ENCODE results near the gene ADAP2.
"Not testable (repeated sequence)": the region's sequence is repeated elsewhere in the genome, so short reads cannot be mapped to it uniquely, and the experiment has no call there.

The ADAP2 gene, protein sequence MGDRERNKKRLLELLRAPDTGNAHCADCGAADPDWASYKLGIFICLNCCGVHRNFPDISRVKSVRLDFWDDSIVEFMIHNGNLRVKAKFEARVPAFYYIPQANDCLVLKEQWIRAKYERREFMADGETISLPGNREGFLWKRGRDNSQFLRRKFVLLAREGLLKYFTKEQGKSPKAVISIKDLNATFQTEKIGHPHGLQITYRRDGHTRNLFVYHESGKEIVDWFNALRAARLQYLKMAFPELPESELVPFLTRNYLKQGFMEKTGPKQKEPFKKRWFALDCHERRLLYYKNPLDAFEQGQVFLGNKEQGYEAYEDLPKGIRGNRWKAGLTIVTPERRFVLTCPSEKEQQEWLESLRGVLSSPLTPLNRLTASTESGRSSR

DNA sequence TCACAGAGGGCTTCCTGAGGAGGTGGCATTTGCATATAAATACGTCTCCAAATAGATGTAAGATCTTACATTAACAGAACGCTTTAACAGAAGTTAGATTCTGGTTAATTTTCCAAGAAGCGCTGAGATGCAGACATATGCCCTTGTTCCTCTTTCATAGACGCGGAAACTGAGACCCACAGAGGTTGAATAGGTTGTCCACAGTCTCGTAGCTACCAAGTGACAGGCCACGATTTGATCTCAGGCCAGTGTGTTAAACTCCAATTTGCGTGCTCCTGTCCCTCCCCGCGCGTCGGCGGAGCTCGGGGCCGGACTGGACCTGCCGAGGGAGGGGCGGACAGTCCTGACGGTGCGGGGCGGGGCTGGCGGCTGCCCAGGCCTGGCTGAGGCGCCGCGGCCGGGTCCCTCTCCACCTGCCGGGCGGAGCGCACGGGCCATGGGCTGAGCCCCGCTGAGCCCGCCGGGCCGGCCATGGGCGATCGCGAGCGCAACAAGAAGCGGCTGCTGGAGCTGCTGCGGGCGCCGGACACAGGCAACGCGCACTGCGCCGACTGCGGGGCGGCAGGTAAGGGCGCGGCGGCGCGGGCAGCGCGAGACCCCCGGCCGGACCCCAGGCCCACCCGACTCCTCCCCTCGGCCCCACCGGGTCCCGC lies at the start of gene ADAP2:
Gene ADAP2, plus strand, starts transcription at position 402 of the 653 bp plus-strand sequence. Its CDS starts 70 bp downstream, at position 472.
- DNase-seq (ENCODE audit: low read depth in 2 of 2): no peak

DNA sequence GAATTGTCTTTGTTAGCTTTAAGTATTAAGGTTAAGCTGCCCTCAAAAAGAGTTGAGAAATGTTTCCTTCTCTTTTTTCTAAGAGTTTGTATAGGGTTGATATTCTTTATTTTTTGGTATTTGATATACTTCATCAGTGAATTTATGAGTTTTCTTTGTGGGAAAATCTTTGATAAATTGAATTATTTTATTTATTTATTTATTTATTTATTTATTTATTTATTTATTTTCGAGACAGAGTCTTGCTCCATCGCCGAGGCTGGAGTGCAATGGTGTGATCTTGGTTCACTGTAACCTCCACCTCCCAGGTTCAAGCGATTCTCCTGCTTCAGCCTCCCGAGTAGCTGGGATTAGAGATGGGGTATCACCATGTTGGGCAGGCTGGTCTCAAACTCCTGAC lies 35.6 kb upstream of the ADAP2 start:
- DNase-seq (ENCODE audit: low read depth in 2 of 2): no peak

DNA sequence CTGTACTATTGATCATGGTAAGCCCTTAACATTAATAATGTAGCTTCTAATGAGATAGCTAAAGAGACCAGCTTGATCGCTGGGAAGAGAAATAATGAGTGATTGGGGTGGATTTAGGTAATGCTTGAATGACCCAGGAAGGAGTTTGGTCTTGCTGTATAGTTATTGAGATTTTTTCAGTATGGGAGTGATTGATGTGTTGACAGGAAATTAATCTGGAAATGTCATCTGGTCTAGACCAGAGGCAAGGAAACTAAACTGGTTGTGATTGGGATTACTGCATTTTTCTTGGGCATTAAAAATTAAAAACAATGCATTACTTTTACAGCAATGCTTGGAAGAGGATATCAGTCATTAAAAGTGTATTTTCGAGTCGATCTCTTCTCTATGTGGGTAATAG lies 27.5 kb upstream of the ADAP2 start:
- DNase-seq (ENCODE audit: low read depth in 2 of 2): no peak

DNA sequence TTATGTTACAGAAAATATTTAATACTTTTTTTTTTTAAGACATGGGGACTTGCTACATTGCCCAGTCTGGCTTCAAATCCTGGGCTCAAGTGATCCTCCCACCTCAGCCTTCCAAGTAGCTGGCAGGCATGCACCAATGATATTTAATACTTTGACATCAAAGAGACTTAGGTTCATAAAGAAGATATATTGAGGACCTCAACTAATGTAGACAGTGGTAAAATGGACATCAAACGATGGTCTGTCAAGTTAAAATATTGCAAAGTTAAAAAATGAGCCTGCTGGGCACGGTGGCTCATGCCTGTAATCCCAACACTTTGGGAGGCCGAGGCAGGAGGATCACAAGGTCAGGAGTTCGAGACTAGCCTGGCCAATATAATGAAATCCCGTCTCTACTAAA lies 24.4 kb upstream of the ADAP2 start:
- DNase-seq (ENCODE audit: low read depth in 2 of 2): no peak

DNA sequence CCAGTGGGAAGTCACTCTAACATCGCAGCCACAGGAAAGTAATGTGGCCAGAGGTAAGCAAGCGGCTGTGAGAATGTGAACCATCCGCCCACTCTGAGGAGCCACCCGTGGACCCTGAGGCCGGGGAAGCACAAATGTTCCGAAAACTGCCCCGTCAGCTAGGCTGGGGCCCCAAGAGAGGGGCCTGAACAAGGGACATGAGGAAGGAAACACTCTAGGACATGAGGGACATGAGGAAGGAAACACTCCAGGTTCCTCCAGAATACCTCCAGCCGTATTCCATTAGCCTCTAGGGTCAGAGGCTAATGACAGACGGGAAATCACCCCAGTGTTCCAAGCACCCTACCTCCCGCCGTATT lies 16.0 kb upstream of the ADAP2 start:
- DNase-seq (ENCODE audit: low read depth in 2 of 2): no peak

DNA sequence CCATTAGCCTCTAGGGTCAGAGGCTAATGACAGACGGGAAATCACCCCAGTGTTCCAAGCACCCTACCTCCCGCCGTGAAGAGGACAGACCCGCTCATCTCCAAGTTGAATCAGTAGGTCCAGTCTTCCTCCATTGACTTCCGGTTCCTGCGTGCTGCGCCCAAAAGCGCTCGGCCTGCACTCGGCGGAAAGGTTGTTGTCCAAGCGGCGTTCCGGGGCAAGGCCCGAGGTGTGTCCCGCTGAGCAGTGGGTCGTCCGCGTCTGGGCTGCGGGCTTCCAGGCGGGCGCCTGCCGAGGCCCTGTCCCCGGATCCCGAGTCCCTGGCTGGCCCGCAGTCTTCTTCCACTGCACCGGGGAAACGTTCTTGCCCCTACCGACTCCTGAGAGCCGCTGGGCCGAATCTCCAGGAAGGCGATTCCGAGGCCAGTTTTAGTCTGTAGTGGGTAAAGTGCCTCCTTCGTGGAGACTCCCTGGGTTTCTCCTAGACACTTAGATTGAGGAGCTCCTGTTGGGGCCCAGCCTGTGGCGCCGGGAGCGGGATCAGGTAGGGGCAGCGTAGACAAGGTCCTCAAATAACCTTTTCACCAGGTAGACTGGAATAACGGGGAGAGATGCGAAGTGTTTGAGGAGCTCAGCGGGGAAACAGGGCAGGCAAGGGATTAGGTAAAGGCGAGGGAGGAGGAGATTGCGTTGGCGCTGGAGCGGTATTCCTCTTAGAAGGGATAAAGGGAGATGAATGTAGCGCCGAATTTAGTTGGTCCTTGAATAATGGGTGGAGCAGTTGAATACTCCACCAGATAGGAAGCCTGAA lies 15.4 kb upstream of the ADAP2 start, which contains the start of gene TEFM:
Gene TEFM, minus strand, starts transcription at position 138 of the 811 bp plus-strand sequence. Its CDS starts 40 bp downstream, at position 98.
- DNase-seq (ENCODE audit: low read depth in 2 of 2): peak; percentile 72 to 75

DNA sequence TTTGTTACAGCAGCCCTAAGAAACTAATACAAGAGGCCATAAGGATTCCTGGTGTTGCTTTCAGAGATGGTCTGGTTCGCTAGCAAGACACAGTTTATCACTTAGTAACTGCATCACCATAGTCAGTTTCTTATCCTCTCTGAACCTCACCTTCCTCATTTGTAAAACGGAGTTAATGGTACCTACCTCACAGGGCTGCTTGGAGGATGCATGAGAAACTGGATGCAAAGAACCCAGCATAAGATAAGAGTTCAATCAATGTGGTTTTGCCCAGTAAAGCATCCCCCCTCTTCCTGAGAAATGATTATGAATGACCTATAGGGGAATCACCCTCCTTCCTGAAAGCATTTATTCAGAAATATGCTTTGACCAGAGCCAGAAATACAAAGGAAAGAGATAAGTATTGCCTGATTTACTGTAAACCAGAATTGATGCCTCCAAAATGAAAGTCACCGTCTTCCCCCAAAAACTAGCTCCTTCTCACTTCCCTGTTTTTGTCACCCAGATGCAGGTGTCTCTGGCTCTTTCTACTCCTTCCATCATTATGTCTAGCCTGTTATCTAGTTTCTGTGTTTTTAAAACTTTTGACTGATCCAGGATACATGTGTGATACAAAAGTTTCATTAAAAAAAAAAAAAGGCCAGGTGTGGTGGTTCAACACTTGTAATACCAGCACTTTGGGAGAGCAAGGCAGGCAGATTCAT lies 12.9 kb upstream of the ADAP2 start:
- DNase-seq (ENCODE audit: low read depth in 2 of 2): no peak

DNA sequence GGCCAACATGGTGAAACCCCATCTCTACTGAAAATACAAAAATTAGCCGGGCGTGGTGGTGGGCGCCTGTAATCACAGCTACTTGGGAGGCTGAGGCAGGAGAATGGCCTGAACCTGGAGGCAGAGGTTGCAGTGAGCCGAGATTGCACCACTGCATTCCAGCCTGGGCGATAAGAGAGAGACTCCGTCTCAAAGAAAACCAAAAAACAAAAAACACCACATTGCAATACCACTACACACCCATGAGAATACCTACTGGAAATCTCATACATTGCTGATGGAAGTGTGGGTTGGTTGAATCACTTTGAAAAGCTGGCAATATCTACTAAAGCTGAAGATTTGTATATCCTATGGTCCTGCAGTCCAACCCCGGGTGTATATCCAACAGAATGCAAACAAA lies 11.6 kb upstream of the ADAP2 start:
- DNase-seq (ENCODE audit: low read depth in 2 of 2): not testable (repeated sequence)

DNA sequence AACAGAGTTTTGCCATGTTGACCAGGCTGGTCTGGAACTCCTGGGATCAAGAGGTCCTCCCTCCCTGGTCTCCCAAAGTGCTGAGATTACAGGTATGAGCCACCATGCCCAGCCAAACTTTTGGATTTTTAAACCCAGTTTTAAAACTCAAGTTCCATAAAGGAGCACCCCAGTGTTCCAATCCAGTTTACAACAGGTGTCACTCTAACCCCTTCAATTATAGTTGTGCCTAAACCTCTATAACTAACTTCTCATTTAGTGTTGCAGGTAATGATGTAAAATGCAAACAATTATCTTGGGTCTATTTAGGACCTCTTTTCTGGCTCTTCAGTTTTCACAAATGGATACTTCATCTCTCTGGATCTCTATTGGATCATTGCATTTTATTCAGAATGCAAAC lies 7.8 kb upstream of the ADAP2 start:
- DNase-seq (ENCODE audit: low read depth in 2 of 2): no peak

DNA sequence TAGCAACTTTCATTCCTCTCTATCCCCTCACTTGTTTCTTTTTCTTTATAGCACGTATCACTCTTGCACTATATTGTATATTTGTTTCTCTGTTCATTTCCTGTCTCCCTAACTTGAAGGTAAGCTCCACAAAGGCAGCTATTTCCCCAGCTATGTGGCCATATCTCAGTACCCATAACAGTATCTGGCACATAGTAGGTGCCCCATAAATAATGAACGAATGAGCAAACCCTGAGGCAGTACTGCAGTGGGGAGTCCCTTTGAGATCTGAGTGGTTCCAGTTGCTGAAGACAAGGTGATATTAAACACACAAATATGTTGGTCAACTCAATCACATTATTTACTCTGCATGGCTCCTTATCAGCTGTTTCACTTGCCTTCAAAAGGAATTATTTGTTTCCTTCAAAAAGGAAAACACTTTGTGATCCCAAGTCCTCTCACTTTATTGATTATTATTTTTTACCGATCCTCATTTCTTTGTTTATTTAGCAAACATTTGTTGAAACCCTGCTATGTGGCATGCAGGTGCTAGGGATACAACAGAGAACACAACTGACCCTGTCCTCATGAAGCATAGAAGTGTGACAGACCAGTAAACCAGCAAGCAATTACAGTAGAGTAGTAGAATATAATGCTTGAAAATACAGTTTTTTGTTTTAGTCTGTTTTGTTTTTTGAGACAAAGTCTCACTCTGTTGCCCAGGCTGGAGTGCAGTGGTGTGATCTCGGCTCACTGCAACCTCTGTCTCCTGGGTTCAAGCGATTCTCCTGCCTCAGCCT lies 5.7 kb upstream of the ADAP2 start:
- no peak for DNase-seq (ENCODE audit: low read depth in 2 of 2)

DNA sequence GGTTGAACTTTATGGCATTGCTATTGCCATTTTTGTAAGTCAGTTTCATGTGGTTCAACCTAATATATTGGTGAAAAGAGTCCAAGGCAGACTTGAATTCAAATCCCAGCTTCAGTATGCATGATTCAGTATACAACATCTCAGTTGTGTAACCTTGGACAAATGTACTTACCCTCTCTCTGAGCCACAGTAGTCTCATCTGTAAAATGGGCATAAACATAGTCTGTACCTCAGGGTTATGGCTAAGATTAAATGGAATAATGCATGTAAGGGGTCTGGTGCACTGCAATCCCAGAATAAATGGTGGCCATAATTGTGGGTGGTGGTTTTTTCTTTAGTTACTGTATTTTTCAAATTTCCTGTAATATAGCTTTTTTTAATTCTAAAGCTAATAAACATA lies 4.7 kb upstream of the ADAP2 start:
- DNase-seq (ENCODE audit: low read depth in 2 of 2): no peak

DNA sequence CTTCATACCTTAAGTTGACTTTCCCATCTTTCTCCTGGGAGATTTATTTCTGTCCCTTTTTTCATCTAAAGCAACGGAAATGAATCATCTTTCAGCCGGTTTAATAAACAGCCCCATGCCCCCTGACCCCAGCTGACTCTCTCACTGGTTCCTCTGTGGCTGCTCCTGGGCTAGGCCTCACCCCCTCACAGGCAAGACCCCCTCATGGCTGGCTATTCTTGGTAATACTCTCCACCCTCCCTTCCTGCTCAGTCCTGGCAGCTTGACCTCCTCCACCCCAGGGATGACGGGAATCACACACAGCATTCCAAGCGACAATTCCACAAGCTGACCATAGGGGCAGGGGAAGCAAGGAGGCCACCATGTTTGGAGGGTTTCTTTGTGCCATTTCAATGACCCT lies 1.5 kb upstream of the ADAP2 start:
- DNase-seq (ENCODE audit: low read depth in 2 of 2): no peak

DNA sequence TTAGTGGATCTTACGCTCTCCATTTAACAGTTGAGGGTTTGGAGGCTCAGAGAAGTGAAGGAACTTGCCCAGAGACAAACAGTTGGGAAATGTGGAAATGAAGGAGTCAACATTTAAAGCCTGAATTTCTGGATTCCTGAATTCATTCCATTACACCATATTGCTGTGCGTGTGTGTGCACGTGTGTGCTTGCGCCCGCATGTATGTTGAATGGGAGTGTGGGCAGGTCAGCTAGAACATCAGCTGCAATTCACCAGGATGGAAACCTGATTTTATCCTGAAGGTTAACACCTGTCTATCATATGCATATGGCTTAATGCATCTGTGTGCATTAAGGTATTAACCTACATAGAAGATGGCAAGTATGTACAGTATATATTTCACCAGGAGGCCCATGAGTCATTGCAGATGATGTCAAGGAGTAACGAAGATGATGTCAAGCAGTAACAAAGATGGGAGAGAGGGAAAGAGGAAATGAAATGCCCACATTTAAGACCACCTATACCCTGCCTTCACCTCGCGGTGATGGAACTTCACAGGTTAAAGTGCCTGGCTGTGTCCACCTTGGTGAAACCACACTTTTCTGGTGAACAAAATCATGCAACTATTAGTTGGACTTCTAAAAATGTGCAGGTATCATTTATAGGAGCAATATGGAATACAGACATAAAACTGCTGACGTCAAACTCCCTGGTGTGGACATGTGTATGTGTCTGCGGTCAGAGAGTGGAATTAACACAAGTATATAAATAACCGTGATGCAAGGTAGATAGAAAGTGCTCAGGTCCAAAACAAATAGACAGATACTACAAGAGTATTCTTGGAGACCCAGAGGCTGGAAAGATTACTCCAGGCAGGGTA lies 832 bp upstream of the ADAP2 start:
- DNase-seq (ENCODE audit: low read depth in 2 of 2): no peak

DNA sequence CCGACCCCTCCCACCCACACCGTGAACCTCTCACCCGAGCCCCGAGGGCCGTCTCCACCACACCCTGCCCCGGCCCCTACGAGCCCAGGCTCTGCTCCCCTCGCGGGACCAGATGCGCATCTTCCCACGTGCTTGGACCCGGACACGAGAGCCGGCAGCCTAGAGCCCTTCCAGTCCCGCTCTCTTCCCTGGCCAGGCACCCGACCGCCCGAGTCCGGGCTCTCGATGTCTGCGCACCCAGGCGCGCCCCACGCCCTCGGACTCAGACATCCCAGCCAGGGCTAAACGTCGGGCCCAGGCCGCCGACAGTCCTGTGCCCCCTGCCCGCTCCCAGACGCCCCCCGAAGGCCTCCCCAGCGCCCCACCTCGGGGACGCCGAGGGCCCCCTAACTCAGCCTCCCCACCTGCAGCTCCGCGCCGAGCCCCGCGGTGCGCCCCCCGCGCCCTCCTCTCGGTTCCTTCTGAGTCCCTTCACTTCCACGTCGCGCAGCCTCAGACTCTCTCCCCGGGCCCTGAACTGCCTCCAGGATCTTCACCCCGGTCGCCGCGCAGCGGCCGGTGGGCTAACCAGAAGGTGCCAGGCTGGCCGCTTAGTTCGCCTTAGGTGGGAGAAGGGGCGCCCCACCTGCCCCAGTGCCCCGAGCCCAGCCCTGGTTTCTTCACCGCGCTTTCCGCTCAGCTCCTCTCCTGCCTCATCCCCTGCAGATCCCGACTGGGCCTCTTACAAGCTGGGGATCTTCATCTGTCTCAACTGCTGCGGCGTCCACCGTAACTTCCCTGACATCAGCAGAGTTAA lies 688 bp downstream of the ADAP2 start:
- no peak for DNase-seq (ENCODE audit: low read depth in 2 of 2)

DNA sequence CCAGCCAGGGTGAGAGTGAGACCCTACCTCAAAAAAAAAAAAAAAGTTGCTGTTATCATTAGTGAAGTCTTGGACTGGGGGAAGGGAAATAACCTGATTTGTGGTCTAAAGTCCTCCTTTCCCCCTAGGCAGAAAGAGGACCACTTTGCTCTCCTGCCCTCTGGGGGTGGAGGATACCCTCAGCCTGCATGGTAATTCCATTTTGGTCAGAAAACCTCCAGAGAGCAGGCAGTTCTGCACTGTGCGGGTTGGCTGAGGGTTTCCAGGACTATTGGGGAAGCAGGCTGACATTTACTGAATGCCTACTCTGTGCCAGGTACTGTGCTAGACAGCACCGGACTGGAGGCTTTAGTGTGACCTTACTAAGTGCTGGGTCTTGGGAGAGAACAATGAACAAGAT lies 2.6 kb downstream of the ADAP2 start:
- DNase-seq (ENCODE audit: low read depth in 2 of 2): no peak

DNA sequence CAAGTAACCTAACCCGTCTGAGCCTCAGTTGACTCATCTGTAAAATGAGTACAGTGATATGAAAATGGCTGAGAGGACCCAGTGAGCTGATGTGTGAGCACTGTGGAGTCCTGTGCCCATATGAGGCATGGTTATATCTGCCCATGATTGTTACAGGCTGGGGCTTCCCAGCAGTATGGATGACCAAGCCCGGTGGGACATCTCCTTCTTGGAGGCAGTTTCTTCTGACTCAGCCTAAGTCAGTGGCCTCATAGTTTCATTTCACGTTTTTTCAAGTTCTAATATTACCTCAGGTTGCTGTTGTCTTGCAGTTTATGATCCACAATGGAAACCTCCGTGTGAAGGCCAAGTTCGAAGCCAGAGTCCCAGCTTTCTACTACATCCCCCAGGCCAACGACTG lies 4.8 kb downstream of the ADAP2 start:
- no peak for DNase-seq (ENCODE audit: low read depth in 2 of 2)

DNA sequence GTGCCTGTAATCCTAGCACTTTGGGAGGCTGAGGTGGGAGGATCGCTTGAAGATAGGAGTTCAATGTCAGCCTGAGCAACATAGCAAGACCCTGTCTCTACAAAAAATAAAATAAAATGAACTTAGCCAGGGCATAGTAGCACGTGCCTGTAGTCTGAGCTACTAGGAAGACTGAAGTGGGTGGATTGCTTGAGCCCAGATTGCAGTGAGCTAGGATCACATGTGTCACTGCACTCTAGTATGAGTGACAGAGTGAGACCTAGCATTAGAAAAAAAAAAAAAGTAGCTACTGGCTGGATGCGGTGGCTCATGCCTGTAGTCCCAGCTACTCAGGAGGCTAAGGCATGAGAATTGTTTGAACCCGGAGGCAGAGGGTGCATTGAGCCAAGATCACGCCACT lies 6.0 kb downstream of the ADAP2 start:
- DNase-seq (ENCODE audit: low read depth in 2 of 2): no peak

DNA sequence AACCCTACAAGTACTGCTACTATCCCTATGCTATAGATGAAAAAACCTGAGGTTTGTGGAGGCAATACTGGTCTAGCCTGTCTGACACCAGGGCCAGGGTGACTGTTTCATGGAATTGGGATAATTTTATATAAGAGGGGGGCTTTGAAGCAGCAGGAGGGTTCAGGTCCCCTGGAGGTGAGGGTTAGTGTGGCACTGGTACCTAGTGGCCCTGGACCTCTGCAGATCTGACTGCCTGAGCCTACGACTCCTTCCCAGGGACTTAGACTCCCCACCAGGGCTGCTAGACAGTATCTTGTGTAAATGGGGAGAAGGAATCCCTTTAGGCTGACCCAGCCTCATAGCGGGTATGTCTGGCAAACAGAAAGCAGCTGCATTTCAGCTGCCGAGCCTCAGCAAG lies 6.8 kb downstream of the ADAP2 start:
- no peak for DNase-seq (ENCODE audit: low read depth in 2 of 2)

DNA sequence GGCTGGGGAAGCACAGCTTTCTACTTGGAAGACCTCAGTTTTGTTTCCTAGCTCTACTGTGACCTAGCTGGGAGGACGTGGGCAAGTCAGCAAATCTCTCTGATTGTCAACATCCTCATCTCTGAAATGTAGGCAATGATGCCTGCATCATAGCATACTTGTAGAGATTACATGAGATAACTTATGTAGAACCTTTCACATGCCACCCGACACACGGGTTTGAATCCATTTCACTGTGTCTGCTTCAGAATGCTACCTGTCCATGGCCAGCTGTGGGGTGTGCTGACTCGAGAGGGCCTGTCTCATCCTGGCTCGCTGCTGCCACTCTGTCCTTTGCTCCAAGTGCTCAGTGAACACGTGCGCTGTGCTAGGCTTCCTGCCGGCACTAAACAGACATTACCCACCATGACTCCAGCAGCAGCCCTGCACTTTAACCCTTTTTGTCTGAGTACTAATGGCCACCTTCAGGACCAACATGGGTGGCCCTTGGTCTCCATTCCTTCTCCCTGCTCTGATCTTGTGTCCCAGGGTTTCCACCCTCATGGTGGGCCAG lies 7.4 kb downstream of the ADAP2 start:
- no peak for DNase-seq (ENCODE audit: low read depth in 2 of 2)
